Measurements from ENCODE around the gene LPAR3. TPM values are rescaled to one million over a fixed set of nuclear protein-coding genes. Genes with fewer than 3 reads are reported as not detected.

LPAR3 gene
- total RNA-seq, 1 donor from 2014 or later = 1.2 TPM

DNA sequence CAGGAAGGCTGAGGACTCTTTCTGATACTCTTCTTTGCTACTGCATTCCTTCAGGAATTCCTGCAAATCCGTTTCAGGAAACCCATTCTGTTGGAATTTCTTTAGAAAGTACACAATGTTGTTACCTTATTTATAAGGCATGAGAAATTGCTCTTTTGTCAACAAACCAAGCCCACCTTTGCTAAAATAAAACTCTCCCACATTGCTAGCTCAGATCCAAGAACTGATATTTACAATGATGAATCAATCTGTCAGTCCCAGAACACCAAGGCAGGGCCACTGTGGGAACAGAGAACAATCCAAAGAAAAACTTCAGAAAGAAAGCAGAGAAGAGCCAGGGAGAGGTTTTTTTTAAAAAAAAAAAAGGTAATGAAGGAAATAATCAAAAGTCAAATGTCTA is 36.6 kb upstream of the LPAR3 start:
- Mint-ChIP-seq H3K9me3 (ENCODE audit: unreplicated experiment) (no peaks in the 10 kb centered on the region), H3K36me3 (ENCODE audit: low read depth, unreplicated experiment) (no peaks in the 10 kb centered on the region), H3K4me3 (ENCODE audit: unreplicated experiment) (no peak overlapping the region), H3K4me1 (ENCODE audit: unreplicated experiment) (no peaks in the 10 kb centered on the region), H3K27ac (ENCODE audit: unreplicated experiment) (no peak overlapping the region), H3K27me3 (ENCODE audit: unreplicated experiment) (peaks cover 1% of the 10 kb centered on the region)
- DNase-seq (ENCODE audit: low spot score) = no peak
- TF ChIP-seq CTCF (IDR thresholded peaks at IDR 0.05; ENCODE audit: unreplicated experiment) = no peak

GRCh38 chr1:84928979-84929378 is 36.0 kb upstream of the LPAR3 start:
- H3K4me3 Mint-ChIP-seq (ENCODE audit: unreplicated experiment) = no peak overlapping the region
- no peak overlapping the region for H3K27ac Mint-ChIP-seq (ENCODE audit: unreplicated experiment)
- H3K36me3 Mint-ChIP-seq (ENCODE audit: low read depth, unreplicated experiment) = no peaks in the 10 kb centered on the region
- H3K4me1 Mint-ChIP-seq (ENCODE audit: unreplicated experiment) = no peaks in the 10 kb centered on the region
- DNase-seq (ENCODE audit: low spot score) = no peak
- peaks cover 1% of the 10 kb centered on the region for H3K27me3 Mint-ChIP-seq (ENCODE audit: unreplicated experiment)
- no peaks in the 10 kb centered on the region for H3K9me3 Mint-ChIP-seq (ENCODE audit: unreplicated experiment)
- no peak for TF ChIP-seq CTCF (IDR thresholded peaks at IDR 0.05; ENCODE audit: unreplicated experiment)

DNA sequence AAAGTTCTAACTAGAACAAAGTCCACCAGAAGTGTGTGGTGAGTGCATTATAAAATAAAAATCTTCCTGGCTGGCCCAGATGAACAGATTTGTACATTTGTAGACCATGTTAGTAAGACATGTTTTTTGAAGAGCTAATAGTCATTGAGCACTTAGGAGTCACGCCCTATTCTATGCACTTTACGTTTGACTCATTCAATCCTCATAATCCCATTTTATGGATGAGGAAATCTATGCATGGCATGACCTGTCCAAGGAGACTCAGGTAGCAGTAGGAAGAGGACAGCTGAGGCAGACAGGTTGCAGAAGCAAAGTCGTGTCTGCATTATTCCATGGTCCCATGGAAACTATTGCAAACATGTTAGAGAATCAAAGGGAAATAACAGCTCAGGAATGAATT is 30.3 kb upstream of the LPAR3 start:
- Mint-ChIP-seq H3K4me1 (ENCODE audit: unreplicated experiment) (no peaks in the 10 kb centered on the region), H3K27ac (ENCODE audit: unreplicated experiment) (no peak overlapping the region), H3K9me3 (ENCODE audit: unreplicated experiment) (no peaks in the 10 kb centered on the region), H3K4me3 (ENCODE audit: unreplicated experiment) (no peak overlapping the region), H3K27me3 (ENCODE audit: unreplicated experiment) (peaks cover 2% of the 10 kb centered on the region), H3K36me3 (ENCODE audit: low read depth, unreplicated experiment) (no peaks in the 10 kb centered on the region)
- TF ChIP-seq CTCF (IDR thresholded peaks at IDR 0.05; ENCODE audit: unreplicated experiment) = no peak
- no peak for DNase-seq (ENCODE audit: low spot score)

DNA sequence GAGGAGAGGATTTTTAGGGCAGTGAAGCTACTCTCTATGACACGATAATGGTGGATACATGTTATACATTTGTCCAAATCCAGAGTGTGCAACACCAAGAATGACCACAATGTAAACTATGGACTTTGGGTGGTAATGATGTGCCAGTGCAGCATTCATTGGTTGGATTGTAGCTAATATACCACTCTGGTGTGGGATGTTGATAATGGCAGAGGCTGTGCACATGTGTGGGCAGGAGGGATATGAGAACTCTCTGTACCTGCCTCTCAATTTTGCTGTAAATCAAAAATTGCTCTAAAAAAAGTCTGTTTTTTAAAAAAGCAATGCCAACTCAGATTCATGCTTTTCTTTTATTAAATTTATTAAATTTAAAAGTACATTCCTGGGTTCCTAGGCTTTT is 27.2 kb upstream of the LPAR3 start:
- Mint-ChIP-seq H3K36me3 (ENCODE audit: low read depth, unreplicated experiment) (no peaks in the 10 kb centered on the region), H3K4me3 (ENCODE audit: unreplicated experiment) (no peak overlapping the region), H3K4me1 (ENCODE audit: unreplicated experiment) (no peaks in the 10 kb centered on the region), H3K27ac (ENCODE audit: unreplicated experiment) (no peak overlapping the region), H3K27me3 (ENCODE audit: unreplicated experiment) (peaks cover 2% of the 10 kb centered on the region), H3K9me3 (ENCODE audit: unreplicated experiment) (no peaks in the 10 kb centered on the region)
- no peak for DNase-seq (ENCODE audit: low spot score)
- TF ChIP-seq CTCF (IDR thresholded peaks at IDR 0.05; ENCODE audit: unreplicated experiment) = no peak

- H3K4me3 Mint-ChIP-seq (ENCODE audit: unreplicated experiment) = no peak overlapping the region
Observed at GRCh38 chr1:84919461-84919970, 26.5 kb upstream of the LPAR3 start.

More at GRCh38 chr1:84919461-84919970, 26.5 kb upstream of the LPAR3 start:
- no peaks in the 10 kb centered on the region for H3K9me3 Mint-ChIP-seq (ENCODE audit: unreplicated experiment)
- peaks cover 2% of the 10 kb centered on the region for H3K27me3 Mint-ChIP-seq (ENCODE audit: unreplicated experiment)
- DNase-seq (ENCODE audit: low spot score) = no peak
- no peaks in the 10 kb centered on the region for H3K4me1 Mint-ChIP-seq (ENCODE audit: unreplicated experiment)
- no peaks in the 10 kb centered on the region for H3K36me3 Mint-ChIP-seq (ENCODE audit: low read depth, unreplicated experiment)
- TF ChIP-seq CTCF (IDR thresholded peaks at IDR 0.05; ENCODE audit: unreplicated experiment) = no peak
- no peak overlapping the region for H3K27ac Mint-ChIP-seq (ENCODE audit: unreplicated experiment)

Data from endothelial cell (in vitro differentiated cells).